ENCODE data around the gene ATP2B2.
"Not testable (repeated sequence)": the region's sequence is repeated elsewhere in the genome, so short reads cannot be mapped to it uniquely, and the experiment has no call there.

Gene ATP2B2

GRCh38 chr3:10387881-10388609, 117.3 kb downstream of the ATP2B2 start:
- DNase-seq = no peak

GRCh38 chr3:10386121-10386520, 119.3 kb downstream of the ATP2B2 start:
- DNase-seq = no peak

- no peak for DNase-seq
Measured at GRCh38 chr3:10384541-10385360, 120.6 kb downstream of the ATP2B2 start.

- DNase-seq = peak in 5 of 56 donors; percentile 8 to 16 (median 10)
Measured at GRCh38 chr3:10383850-10384248, 121.5 kb downstream of the ATP2B2 start.

GRCh38 chr3:10382892-10383849, 122.2 kb downstream of the ATP2B2 start:
- no peak for DNase-seq

- not testable (repeated sequence) for DNase-seq
Measured at GRCh38 chr3:10382445-10382844, 122.9 kb downstream of the ATP2B2 start.

- DNase-seq = peak in 2 of 56 donors; percentile 9 to 11
Measured at GRCh38 chr3:10381336-10381735, 124.0 kb downstream of the ATP2B2 start.

GRCh38 chr3:10380906-10381305, 124.5 kb downstream of the ATP2B2 start:
- DNase-seq = no peak

- DNase-seq = no peak
Measured at GRCh38 chr3:10379961-10380360, 125.4 kb downstream of the ATP2B2 start.

- DNase-seq = no peak
Measured at GRCh38 chr3:10379161-10379560, 126.2 kb downstream of the ATP2B2 start.

- DNase-seq = no peak
Measured at GRCh38 chr3:10378742-10379141, 126.6 kb downstream of the ATP2B2 start.

GRCh38 chr3:10378246-10378645, 127.1 kb downstream of the ATP2B2 start:
- DNase-seq = no peak

- DNase-seq = peak in 4 of 56 donors; percentile 6 to 28 (median 10)
Measured at GRCh38 chr3:10377148-10377725, 128.1 kb downstream of the ATP2B2 start.

GRCh38 chr3:10376353-10376752, 129.0 kb downstream of the ATP2B2 start:
- no peak for DNase-seq

GRCh38 chr3:10375296-10376053, 129.9 kb downstream of the ATP2B2 start:
- DNase-seq = no peak

- DNase-seq = peak in 31 of 56 donors; percentile 5 to 62 (median 23)
Measured at GRCh38 chr3:10374311-10374710, 131.1 kb downstream of the ATP2B2 start.

GRCh38 chr3:10373686-10374261, 131.6 kb downstream of the ATP2B2 start:
- no peak for DNase-seq

- DNase-seq = no peak
Measured at GRCh38 chr3:10371789-10372188, 133.6 kb downstream of the ATP2B2 start.

- DNase-seq = no peak
Measured at GRCh38 chr3:10371167-10371566, 134.2 kb downstream of the ATP2B2 start.

GRCh38 chr3:10370429-10370828, 135.0 kb downstream of the ATP2B2 start:
- DNase-seq = peak in 19 of 56 donors; percentile 8 to 48 (median 26)
